ENCODE results near the gene MOXD1. TPM values are rescaled to one million over a fixed set of nuclear protein-coding genes. Genes with fewer than 3 reads are reported as not detected.

The MOXD1 gene
- polyA plus RNA-seq, 1 donor from 2014 or later: 14.7 TPM

GRCh38 chr6:132344811-132345210 lies 56.5 kb downstream of the MOXD1 start:
- Histone ChIP-seq H3K9me2 (ENCODE audit: insufficient read depth, low read length) (no peaks in the 10 kb centered on the region), H3K4me2 (ENCODE audit: low read length) (no peak overlapping the region), H3K79me2 (replicated peaks; ENCODE audit: insufficient read depth, low read length) (no peaks in the 10 kb centered on the region), H3K27me3 (ENCODE audit: insufficient read depth, low read depth, low read length) (no peaks in the 10 kb centered on the region), H3K9me3 (ENCODE audit: low read length) (no peaks in the 10 kb centered on the region), H3K4me3 (ENCODE audit: low read length) (no peak overlapping the region), H3K9ac (ENCODE audit: low read length) (no peak overlapping the region), H3K27ac (ENCODE audit: low read length) (no peak overlapping the region), H3K36me3 (ENCODE audit: insufficient read depth, low read length) (no peaks in the 10 kb centered on the region), H3F3A (ENCODE audit: insufficient read depth, low read length, poor library complexity, severe bottlenecking) (no peaks in the 10 kb centered on the region), H4K20me1 (ENCODE audit: insufficient read depth) (no peaks in the 10 kb centered on the region), H2AFZ (ENCODE audit: low read depth, low read length) (no peak overlapping the region)
- TF ChIP-seq EZH2 (IDR thresholded peaks at IDR 0.05; ENCODE audit: borderline replicate concordance, insufficient read depth, low read length, poor library complexity, severe bottlenecking): no peak
- TF ChIP-seq EP300 (conservative IDR thresholded peaks at IDR 0.05; ENCODE audit: poor library complexity, severe bottlenecking): no peak
- TF ChIP-seq REST (IDR thresholded peaks at IDR 0.05; ENCODE audit: borderline replicate concordance): no peak
- TF ChIP-seq CTCF (IDR thresholded peaks at IDR 0.05; ENCODE audit: poor library complexity, severe bottlenecking): no peak
- TF ChIP-seq TAF1 (IDR thresholded peaks at IDR 0.05; ENCODE audit: low read depth): no peak
- TF ChIP-seq POLR2AphosphoS5 (IDR thresholded peaks at IDR 0.05): no peak
- no peak for TF ChIP-seq RAD21 (conservative IDR thresholded peaks at IDR 0.05)
- no peak for TF ChIP-seq MXI1 (conservative IDR thresholded peaks at IDR 0.05; ENCODE audit: poor library complexity, severe bottlenecking)
- TF ChIP-seq SMC3 (conservative IDR thresholded peaks at IDR 0.05; ENCODE audit: poor library complexity): no peak

GRCh38 chr6:132341646-132342045 lies 59.6 kb downstream of the MOXD1 start:
- no peaks in the 10 kb centered on the region for H3K9me2 ChIP-seq (ENCODE audit: insufficient read depth, low read length)
- no peak overlapping the region for H3K4me2 ChIP-seq (ENCODE audit: low read length)
- H3K36me3 ChIP-seq (ENCODE audit: insufficient read depth, low read length): no peaks in the 10 kb centered on the region
- no peaks in the 10 kb centered on the region for H4K20me1 ChIP-seq (ENCODE audit: insufficient read depth)
- no peaks in the 10 kb centered on the region for H3K9me3 ChIP-seq (ENCODE audit: low read length)
- no peaks in the 10 kb centered on the region for H3K27me3 ChIP-seq (ENCODE audit: insufficient read depth, low read depth, low read length)
- H3K79me2 ChIP-seq (replicated peaks; ENCODE audit: insufficient read depth, low read length): no peaks in the 10 kb centered on the region
- H3K9ac ChIP-seq (ENCODE audit: low read length): no peak overlapping the region
- TF ChIP-seq POLR2AphosphoS5 (IDR thresholded peaks at IDR 0.05) (no peak), EZH2 (IDR thresholded peaks at IDR 0.05; ENCODE audit: borderline replicate concordance, insufficient read depth, low read length, poor library complexity, severe bottlenecking) (no peak), SMC3 (conservative IDR thresholded peaks at IDR 0.05; ENCODE audit: poor library complexity) (no peak), EP300 (conservative IDR thresholded peaks at IDR 0.05; ENCODE audit: poor library complexity, severe bottlenecking) (no peak), TAF1 (IDR thresholded peaks at IDR 0.05; ENCODE audit: low read depth) (no peak), CTCF (IDR thresholded peaks at IDR 0.05; ENCODE audit: poor library complexity, severe bottlenecking) (no peak)
- no peak overlapping the region for H3K4me3 ChIP-seq (ENCODE audit: low read length)
- H3K27ac ChIP-seq (ENCODE audit: low read length): no peak overlapping the region
- no peak overlapping the region for H2AFZ ChIP-seq (ENCODE audit: low read depth, low read length)
- H3F3A ChIP-seq (ENCODE audit: insufficient read depth, low read length, poor library complexity, severe bottlenecking): no peaks in the 10 kb centered on the region
